ENCODE results near the gene NFAT5. TPM values are rescaled to one million over a fixed set of nuclear protein-coding genes. Genes with fewer than 3 reads are reported as not detected.
"Not testable (repeated sequence)": the region's sequence is repeated elsewhere in the genome, so short reads cannot be mapped to it uniquely, and the experiment has no call there.

The NFAT5 gene
- total RNA-seq, 1 donor from 2014 or later: 41.0 TPM

GRCh38 chr16:69621225-69621624 is 55.5 kb downstream of the NFAT5 start:
- Mint-ChIP-seq H3K27ac (ENCODE audit: unreplicated experiment) (no peak overlapping the region), H3K4me3 (ENCODE audit: unreplicated experiment) (no peak overlapping the region), H3K27me3 (ENCODE audit: low read depth) (no peaks in the 10 kb centered on the region), H3K4me1 (ENCODE audit: low read depth) (peaks cover 40% of the 10 kb centered on the region), H3K9me3 (ENCODE audit: low read depth) (no peaks in the 10 kb centered on the region), H3K36me3 (ENCODE audit: low read depth) (peaks cover under 1% of the 10 kb centered on the region)
- TF ChIP-seq, protein P1, sequence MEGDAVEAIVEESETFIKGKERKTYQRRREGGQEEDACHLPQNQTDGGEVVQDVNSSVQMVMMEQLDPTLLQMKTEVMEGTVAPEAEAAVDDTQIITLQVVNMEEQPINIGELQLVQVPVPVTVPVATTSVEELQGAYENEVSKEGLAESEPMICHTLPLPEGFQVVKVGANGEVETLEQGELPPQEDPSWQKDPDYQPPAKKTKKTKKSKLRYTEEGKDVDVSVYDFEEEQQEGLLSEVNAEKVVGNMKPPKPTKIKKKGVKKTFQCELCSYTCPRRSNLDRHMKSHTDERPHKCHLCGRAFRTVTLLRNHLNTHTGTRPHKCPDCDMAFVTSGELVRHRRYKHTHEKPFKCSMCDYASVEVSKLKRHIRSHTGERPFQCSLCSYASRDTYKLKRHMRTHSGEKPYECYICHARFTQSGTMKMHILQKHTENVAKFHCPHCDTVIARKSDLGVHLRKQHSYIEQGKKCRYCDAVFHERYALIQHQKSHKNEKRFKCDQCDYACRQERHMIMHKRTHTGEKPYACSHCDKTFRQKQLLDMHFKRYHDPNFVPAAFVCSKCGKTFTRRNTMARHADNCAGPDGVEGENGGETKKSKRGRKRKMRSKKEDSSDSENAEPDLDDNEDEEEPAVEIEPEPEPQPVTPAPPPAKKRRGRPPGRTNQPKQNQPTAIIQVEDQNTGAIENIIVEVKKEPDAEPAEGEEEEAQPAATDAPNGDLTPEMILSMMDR (IDR thresholded peaks at IDR 0.05): no peak
- DNase-seq (ENCODE audit: low spot score): no peak

GRCh38 chr16:69626256-69626655 is 60.5 kb downstream of the NFAT5 start:
- Mint-ChIP-seq H3K4me3 (ENCODE audit: unreplicated experiment) (no peak overlapping the region), H3K27me3 (ENCODE audit: low read depth) (no peaks in the 10 kb centered on the region), H3K27ac (ENCODE audit: unreplicated experiment) (peak overlapping the region; percentile 71), H3K36me3 (ENCODE audit: low read depth) (peaks cover 6% of the 10 kb centered on the region), H3K9me3 (ENCODE audit: low read depth) (no peaks in the 10 kb centered on the region), H3K4me1 (ENCODE audit: low read depth) (peaks cover 18% of the 10 kb centered on the region)
- TF ChIP-seq, protein P1 (IDR thresholded peaks at IDR 0.05): no peak
- DNase-seq (ENCODE audit: low spot score): no peak

GRCh38 chr16:69632828-69633227 is 67.1 kb downstream of the NFAT5 start:
- TF ChIP-seq, protein P1 (IDR thresholded peaks at IDR 0.05): no peak
- Mint-ChIP-seq H3K4me1 (ENCODE audit: low read depth) (no peaks in the 10 kb centered on the region), H3K9me3 (ENCODE audit: low read depth) (peaks cover 9% of the 10 kb centered on the region), H3K36me3 (ENCODE audit: low read depth) (peaks cover 25% of the 10 kb centered on the region), H3K27ac (ENCODE audit: unreplicated experiment) (no peak overlapping the region), H3K27me3 (ENCODE audit: low read depth) (no peaks in the 10 kb centered on the region), H3K4me3 (ENCODE audit: unreplicated experiment) (no peak overlapping the region)
- no peak for DNase-seq (ENCODE audit: low spot score)

GRCh38 chr16:69633375-69633774 is 67.6 kb downstream of the NFAT5 start:
- Mint-ChIP-seq H3K4me3 (ENCODE audit: unreplicated experiment) (no peak overlapping the region), H3K27ac (ENCODE audit: unreplicated experiment) (peak overlapping the region; percentile 52), H3K9me3 (ENCODE audit: low read depth) (peaks cover 9% of the 10 kb centered on the region), H3K4me1 (ENCODE audit: low read depth) (no peaks in the 10 kb centered on the region), H3K36me3 (ENCODE audit: low read depth) (peaks cover 28% of the 10 kb centered on the region), H3K27me3 (ENCODE audit: low read depth) (no peaks in the 10 kb centered on the region)
- DNase-seq (ENCODE audit: low spot score): no peak
- TF ChIP-seq, protein P1 (IDR thresholded peaks at IDR 0.05): no peak

- H3K4me3 Mint-ChIP-seq (ENCODE audit: unreplicated experiment); H3K27ac Mint-ChIP-seq (ENCODE audit: unreplicated experiment); DNase-seq (ENCODE audit: low spot score); H3K27me3 Mint-ChIP-seq (ENCODE audit: low read depth); H3K4me1 Mint-ChIP-seq (ENCODE audit: low read depth); H3K9me3 Mint-ChIP-seq (ENCODE audit: low read depth): not testable (repeated sequence)
- peaks cover 25% of the 10 kb centered on the region for H3K36me3 Mint-ChIP-seq (ENCODE audit: low read depth)
These were observed 70.9 kb downstream of the NFAT5 start for GRCh38 chr16:69636563-69637146.

DNA sequence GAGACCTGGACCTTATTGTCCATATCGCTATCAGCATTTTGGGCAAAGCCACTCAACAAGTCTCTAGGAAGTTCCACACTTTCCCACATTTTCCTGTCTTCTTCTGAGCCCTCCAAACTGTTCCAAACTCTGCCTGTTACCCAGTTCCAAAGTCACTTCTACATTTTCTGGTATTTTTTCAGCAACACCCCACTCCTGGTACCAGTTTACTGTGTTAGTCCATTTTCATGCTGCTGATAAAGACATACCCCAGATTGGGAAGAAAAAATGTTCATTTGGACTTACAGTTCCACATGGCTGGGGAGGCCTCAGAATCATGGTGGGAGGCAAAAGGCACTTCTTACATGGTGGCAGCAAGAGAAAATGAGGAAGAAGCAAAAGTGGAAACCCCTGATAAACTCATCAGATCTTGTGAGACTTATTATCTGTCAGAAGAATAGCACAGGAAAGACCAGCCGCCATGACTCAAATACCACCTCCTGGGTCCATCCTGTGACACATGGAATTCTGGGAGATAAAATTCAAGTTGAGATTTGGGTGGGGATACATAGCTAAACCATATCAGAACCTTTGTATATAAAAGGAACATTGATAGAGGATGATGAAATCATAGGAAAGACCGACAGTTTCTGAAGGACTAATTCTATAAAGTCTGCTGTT is 71.6 kb downstream of the NFAT5 start:
- not testable (repeated sequence) for H3K27me3 Mint-ChIP-seq (ENCODE audit: low read depth); H3K4me3 Mint-ChIP-seq (ENCODE audit: unreplicated experiment); H3K27ac Mint-ChIP-seq (ENCODE audit: unreplicated experiment); H3K9me3 Mint-ChIP-seq (ENCODE audit: low read depth); DNase-seq (ENCODE audit: low spot score); H3K4me1 Mint-ChIP-seq (ENCODE audit: low read depth)
- H3K36me3 Mint-ChIP-seq (ENCODE audit: low read depth): peaks cover 25% of the 10 kb centered on the region

- H3K9me3 Mint-ChIP-seq (ENCODE audit: low read depth): not testable (repeated sequence)
These were observed 78.2 kb downstream of the NFAT5 start for GRCh38 chr16:69643997-69644396.

More at GRCh38 chr16:69643997-69644396, 78.2 kb downstream of the NFAT5 start:
- H3K27ac Mint-ChIP-seq (ENCODE audit: unreplicated experiment); H3K36me3 Mint-ChIP-seq (ENCODE audit: low read depth); H3K4me1 Mint-ChIP-seq (ENCODE audit: low read depth); DNase-seq (ENCODE audit: low spot score); H3K27me3 Mint-ChIP-seq (ENCODE audit: low read depth); H3K4me3 Mint-ChIP-seq (ENCODE audit: unreplicated experiment): not testable (repeated sequence)
